GM12891 (cell line): ENCODE data around the gene FCF1.

Source experiments
- POLR2A ChIP-seq: IDR thresholded peaks from 2 replicates; pipeline ENCODE4 v1.6.1; 2011; ENCODE audit warnings: low read depth, low read length, control low read depth
- POLR2AphosphoS5 ChIP-seq: IDR thresholded peaks from 2 replicates; pipeline ENCODE4 v1.6.1; 2011; ENCODE audit warnings: low read depth, low read length, control low read depth
- TAF1 ChIP-seq: IDR thresholded peaks from 2 replicates; pipeline ENCODE4 v1.6.1; 2011; ENCODE audit warnings: low read depth, low read length, control low read depth

DNA sequence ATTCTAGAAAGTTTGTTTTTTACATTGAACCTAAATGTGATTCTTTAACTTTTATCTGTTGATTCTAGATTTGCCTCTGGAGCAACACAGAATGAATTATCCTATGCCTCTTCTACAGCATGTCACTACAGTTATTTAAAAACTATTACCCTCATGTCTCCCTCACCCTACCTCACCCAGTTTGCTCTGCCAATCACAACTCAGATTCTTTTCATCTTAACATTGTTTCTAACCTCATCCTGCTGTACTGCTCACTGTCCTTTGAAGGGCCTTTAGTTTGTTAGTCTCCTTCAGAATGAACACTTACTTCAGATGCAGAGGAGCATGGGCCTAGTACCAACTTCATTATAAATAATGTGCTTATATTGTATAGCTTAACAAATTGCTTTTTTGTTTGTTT is 71.7 kb downstream of the FCF1 start:
- TF ChIP-seq POLR2A, result no peak
- TF ChIP-seq TAF1, result no peak
- TF ChIP-seq POLR2AphosphoS5, result no peak
